Mucosa of rectum (tissue), 2 donors: ENCODE data around the gene GRAMD4.
A peak's percentile ranks its signal among the peaks of the same experiment; 100 is the strongest.

Experiments used
- H3K27ac ChIP-seq, 2 donors: one replicate each; pipeline ENCODE4 v1.7.0; 2013; ENCODE audit warnings: inconsistent platforms in 2 of 2, low read depth in 2 of 2, low read length in 2 of 2
- H3K27me3 ChIP-seq, 2 donors: one replicate each; pipeline ENCODE4 v1.7.0; 2013; ENCODE audit warnings: low read length in 2 of 2; ENCODE audit not compliant: control insufficient read depth in 2 of 2, insufficient read depth in 2 of 2
- H3K36me3 ChIP-seq, 2 donors: one replicate each; pipeline ENCODE4 v1.7.0; 2013; ENCODE audit warnings: low read length in 2 of 2; ENCODE audit not compliant: control insufficient read depth in 2 of 2, insufficient read depth in 2 of 2
- H3K4me1 ChIP-seq, 2 donors: one replicate each; pipeline ENCODE4 v1.7.0; 2013; ENCODE audit warnings: low read length in 2 of 2, mild to moderate bottlenecking in 1 of 2; ENCODE audit not compliant: control insufficient read depth in 2 of 2, insufficient read depth in 2 of 2
- H3K4me3 ChIP-seq, 2 donors: one replicate each; pipeline ENCODE4 v1.7.0; 2013; ENCODE audit warnings: low read length in 2 of 2
- H3K9ac ChIP-seq, 2 donors: one replicate each; pipeline ENCODE4 v1.7.0; 2013; ENCODE audit warnings: low read length in 2 of 2, low read depth in 1 of 2, mild to moderate bottlenecking in 1 of 2
- H3K9me3 ChIP-seq, 2 donors: one replicate each; pipeline ENCODE4 v1.7.0; 2013; ENCODE audit warnings: low read length in 2 of 2; ENCODE audit not compliant: control insufficient read depth in 2 of 2
- donor health status: healthy.
- donor health status: Normal muscosa, but diverticular disease.

GRAMD4 gene

GRCh38 chr22:46576556-46577367 is 43.4 kb upstream of the GRAMD4 start:
- Histone ChIP-seq H3K27me3 (no peaks in the 10 kb centered on the region), H3K4me1 (peaks cover 57 to 60% of the 10 kb centered on the region in 2 donors), H3K4me3 (peak overlapping the region; percentile 66 to 78), H3K9ac (peak overlapping the region; percentile 79 to 97), H3K9me3 (peaks cover 3 to 4% of the 10 kb centered on the region in 2 donors), H3K36me3 (no peaks in the 10 kb centered on the region), H3K27ac (peak overlapping the region; percentile 91 to 95)

DNA sequence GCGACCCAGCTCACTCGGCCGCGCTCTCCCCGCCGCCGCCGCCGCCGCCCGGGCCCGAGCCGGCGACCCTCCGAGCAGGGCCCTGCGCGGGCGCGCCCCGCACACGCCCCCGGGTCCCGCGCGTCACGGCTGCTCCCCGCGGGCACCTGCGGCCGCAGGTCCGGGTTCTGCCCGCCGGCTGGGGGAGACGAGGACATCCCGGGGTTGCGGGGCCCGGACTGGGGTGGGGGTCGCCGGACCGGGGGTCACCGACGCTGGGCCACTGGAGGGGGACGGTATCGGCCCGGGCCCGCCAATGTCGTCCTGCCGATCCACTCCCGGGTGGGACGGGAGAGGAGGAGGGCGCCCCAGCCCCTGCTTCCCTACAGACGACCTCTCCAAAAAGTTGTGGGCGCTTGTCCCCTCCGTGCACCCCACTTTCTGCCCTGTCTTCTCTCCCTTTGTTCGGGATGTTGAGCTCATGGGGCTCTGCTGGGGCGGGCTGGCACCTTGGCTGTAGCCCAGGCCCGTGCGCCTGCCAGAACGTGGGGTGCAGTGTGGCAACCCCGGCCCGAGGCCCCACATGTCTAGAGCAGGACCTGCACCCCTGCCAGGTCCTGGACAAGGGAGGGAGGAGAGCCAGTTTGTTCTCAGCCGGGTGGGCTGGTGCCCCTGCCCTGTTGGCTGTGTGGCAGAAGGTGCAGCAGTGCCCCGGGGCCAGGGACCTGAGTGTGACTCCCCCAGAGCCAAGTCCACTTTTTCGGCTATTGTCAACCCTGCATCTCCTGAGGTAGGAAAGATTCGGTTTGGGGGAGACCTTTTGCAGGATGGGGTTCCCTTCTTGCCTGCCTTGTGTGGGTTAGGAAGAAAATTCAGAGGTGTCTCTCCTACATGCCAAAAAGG is 42.6 kb upstream of the GRAMD4 start:
- H3K4me1 ChIP-seq: peaks cover 65 to 68% of the 10 kb centered on the region in 2 donors
- H3K36me3 ChIP-seq: no peaks in the 10 kb centered on the region
- H3K9ac ChIP-seq: peak overlapping the region; percentile 78 to 97
- H3K27me3 ChIP-seq: no peaks in the 10 kb centered on the region
- peak overlapping the region; percentile 95 for H3K27ac ChIP-seq
- H3K4me3 ChIP-seq: peak overlapping the region; percentile 78 to 79
- no peaks in the 10 kb centered on the region for H3K9me3 ChIP-seq

GRCh38 chr22:46578251-46578823 is 41.8 kb upstream of the GRAMD4 start:
- H3K27ac ChIP-seq: peak overlapping the region; percentile 95

GRCh38 chr22:46578824-46579561 is 41.2 kb upstream of the GRAMD4 start:
- Histone ChIP-seq H3K27ac (peak overlapping the region; percentile 95), H3K4me3 (peak overlapping the region; percentile 78 to 79), H3K9me3 (no peaks in the 10 kb centered on the region), H3K36me3 (no peaks in the 10 kb centered on the region), H3K27me3 (no peaks in the 10 kb centered on the region), H3K4me1 (peaks cover 65 to 79% of the 10 kb centered on the region in 2 donors), H3K9ac (peak overlapping the region; percentile 78 to 97)

More at GRCh38 chr22:46578251-46578823, 41.8 kb upstream of the GRAMD4 start:
- Histone ChIP-seq H3K9ac (peak overlapping the region; percentile 78 to 97), H3K9me3 (no peaks in the 10 kb centered on the region), H3K4me3 (peak overlapping the region; percentile 78 to 79), H3K36me3 (no peaks in the 10 kb centered on the region), H3K27me3 (no peaks in the 10 kb centered on the region), H3K4me1 (peaks cover 65 to 74% of the 10 kb centered on the region in 2 donors)

DNA sequence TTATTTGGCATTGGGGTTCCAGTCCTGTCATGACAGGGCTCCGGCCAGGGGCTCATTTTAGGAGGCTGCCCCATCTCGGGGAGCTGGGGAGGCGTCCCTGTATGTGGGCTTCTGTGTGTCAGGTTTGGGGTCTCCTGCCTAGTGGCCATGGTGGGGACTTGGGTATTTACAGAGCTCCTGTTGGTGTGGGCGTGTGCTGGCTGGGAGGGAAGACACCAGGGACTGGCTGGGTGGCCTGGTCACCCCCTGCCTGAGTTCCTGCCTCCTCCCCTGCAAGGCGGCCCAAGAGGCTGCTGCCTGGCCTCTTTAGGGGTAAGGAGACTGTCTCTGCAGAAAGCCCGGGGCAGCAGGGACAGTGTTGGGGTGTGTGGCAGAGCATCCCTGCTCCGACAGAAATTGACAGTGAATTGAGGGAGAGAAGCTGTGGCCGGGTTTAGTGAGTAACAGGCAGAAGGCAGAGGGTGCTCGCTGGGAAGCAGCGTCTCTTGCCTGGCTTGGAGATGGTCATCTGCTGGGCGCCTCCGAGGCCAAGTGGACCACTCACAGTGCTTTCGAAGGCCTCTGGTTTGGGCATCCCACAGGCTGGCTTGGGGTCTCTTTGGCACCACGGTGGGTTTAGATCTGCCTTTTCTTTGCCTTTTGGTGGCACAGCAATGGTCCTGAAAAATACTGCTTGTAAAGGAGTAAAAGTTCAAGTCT is 40.3 kb upstream of the GRAMD4 start:
- no peaks in the 10 kb centered on the region for H3K36me3 ChIP-seq
- no peaks in the 10 kb centered on the region for H3K27me3 ChIP-seq
- H3K4me1 ChIP-seq: peaks cover 66 to 76% of the 10 kb centered on the region in 2 donors
- peak overlapping the region; percentile 16 to 25 for H3K4me3 ChIP-seq
- peak overlapping the region; percentile 75 to 97 for H3K9ac ChIP-seq
- H3K9me3 ChIP-seq: no peaks in the 10 kb centered on the region
- H3K27ac ChIP-seq: peak overlapping the region; percentile 95

GRCh38 chr22:46580940-46581537 is 39.1 kb upstream of the GRAMD4 start:
- H3K36me3 ChIP-seq: no peaks in the 10 kb centered on the region
- peak overlapping the region; percentile 76 to 97 for H3K9ac ChIP-seq
- H3K4me3 ChIP-seq: peak overlapping the region in 1 of 2 donors; percentile 43
- H3K27me3 ChIP-seq: no peaks in the 10 kb centered on the region
- H3K4me1 ChIP-seq: peaks cover 70 to 72% of the 10 kb centered on the region in 2 donors
- H3K9me3 ChIP-seq: no peaks in the 10 kb centered on the region
- peak overlapping the region; percentile 95 for H3K27ac ChIP-seq

- peaks cover 68 to 73% of the 10 kb centered on the region in 2 donors for H3K4me1 ChIP-seq
- H3K9ac ChIP-seq: peak overlapping the region; percentile 76 to 97
Measured at GRCh38 chr22:46581538-46582244, 38.5 kb upstream of the GRAMD4 start.

GRCh38 chr22:46582281-46582933 is 37.8 kb upstream of the GRAMD4 start:
- Histone ChIP-seq H3K4me1 (peaks cover 76 to 80% of the 10 kb centered on the region in 2 donors), H3K27me3 (no peaks in the 10 kb centered on the region), H3K9me3 (no peaks in the 10 kb centered on the region), H3K36me3 (no peaks in the 10 kb centered on the region), H3K4me3 (peak overlapping the region; percentile 34 to 39), H3K9ac (peak overlapping the region; percentile 76 to 97), H3K27ac (peak overlapping the region; percentile 95)

More at GRCh38 chr22:46581538-46582244, 38.5 kb upstream of the GRAMD4 start:
- H3K27ac ChIP-seq: peak overlapping the region; percentile 95
- no peaks in the 10 kb centered on the region for H3K27me3 ChIP-seq
- H3K9me3 ChIP-seq: no peaks in the 10 kb centered on the region
- no peaks in the 10 kb centered on the region for H3K36me3 ChIP-seq
- peak overlapping the region; percentile 34 to 43 for H3K4me3 ChIP-seq
